Stimulated activated CD8-positive, alpha-beta memory T cell treated with anti-CD3 and anti-CD28 coated beads, Interleukin-2, amount 100 ng/mL, for 1 hour (primary cell): ENCODE data around the gene PLCB4.

Experiments used
- DNase-seq, 2 donors: peaks; one replicate each; pipeline ENCODE4 v3.0.0-alpha.2; 2020; ENCODE audit warnings: low read depth in 2 of 2

PLCB4 gene

GRCh38 chr20:9495701-9496100 lies 426.8 kb downstream of the PLCB4 start:
- no peak for DNase-seq

GRCh38 chr20:9496155-9496554 lies 427.3 kb downstream of the PLCB4 start:
- no peak for DNase-seq

DNA sequence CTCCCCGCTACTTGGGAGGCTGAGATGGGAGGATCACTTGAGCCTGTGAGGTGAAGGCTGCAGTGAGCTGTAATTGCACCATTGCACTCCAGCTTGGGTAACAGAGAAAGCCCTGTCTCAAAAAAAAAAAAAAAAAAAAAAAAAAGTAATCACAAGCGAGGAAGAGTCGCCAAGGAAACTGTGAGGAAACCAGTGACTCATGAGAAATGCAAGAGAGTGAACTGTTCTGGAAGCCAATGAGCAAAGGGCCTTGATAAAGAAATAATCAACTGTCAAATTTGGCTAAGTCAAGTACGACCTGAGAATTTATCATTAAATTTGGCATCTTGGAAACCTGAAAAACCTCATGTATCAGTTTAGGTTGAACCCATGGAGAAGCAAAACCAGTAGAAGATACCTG lies 429.4 kb downstream of the PLCB4 start:
- DNase-seq, result no peak

DNA sequence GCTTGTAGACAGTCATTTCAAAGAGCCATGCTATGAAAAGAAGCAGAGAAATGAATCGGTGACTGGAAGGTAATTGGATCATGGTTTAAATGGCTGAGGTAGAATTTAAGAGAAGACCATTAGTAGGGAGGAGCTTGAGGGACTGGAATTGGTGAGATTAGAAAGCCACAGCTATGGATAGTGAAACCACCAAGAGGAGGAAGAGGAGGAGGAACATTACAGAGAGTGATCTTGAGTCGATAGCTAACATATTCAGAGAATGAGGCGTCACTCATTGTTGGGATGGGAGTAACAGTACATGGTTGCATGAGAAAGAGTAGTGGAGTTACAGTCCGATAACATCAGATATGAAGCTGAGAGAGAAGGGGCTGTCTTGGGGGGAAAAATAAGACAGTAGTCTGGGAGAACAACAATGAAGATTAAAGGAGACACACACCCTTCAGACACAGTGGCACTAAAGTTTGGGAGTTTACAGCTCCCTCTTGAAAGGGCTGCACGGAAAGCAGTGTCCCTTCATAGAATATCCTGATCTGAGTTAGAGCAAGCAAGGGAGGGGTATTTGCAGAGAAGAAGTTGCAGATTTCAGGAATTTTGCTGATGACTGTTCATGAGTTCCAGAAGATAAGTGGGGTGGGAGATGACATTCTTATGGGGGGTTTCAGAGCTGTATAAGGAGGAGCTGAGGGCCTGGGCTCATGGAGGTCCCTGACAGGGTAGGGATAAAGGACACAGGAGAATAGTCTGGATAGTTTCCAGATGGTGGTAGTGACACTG lies 430.4 kb downstream of the PLCB4 start:
- no peak for DNase-seq

DNA sequence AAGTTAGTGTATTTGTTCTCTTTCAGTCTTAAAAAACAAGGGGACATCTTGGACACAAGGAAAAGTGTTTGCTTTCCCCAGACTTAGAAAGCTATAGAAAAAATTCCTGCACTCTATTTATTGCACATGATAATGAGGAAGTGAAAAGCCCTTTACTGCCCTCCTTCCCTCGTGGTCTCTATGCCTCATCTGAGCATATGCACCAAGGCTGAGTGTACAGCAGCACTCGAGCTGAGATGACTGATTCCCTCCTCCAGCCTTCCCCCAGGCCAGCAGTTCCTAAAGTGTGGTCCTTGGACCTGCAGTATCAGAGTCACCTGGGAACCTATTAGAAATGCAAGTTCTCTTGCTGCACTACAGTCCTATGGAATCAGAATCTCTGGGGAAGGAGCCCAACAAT lies 431.2 kb downstream of the PLCB4 start:
- no peak for DNase-seq

DNA sequence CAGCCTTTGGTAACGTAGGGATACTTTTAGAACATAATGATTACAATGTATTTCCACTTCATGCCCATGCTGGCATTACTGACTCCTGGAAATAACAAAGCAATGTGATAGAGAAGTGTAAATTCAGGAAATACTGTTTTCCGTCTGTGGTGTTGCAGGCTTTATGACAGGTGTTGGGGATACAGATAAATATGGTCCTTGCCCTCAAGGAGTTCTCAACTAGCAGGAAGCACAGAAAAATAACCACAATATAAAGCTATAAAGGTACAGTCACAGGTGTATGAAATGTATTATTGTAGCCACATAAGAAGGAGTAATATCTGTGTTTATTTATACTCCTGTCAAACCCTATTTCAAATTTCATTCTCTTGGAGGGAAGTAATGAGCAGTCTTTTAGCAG lies 432.6 kb downstream of the PLCB4 start:
- DNase-seq, result no peak

DNA sequence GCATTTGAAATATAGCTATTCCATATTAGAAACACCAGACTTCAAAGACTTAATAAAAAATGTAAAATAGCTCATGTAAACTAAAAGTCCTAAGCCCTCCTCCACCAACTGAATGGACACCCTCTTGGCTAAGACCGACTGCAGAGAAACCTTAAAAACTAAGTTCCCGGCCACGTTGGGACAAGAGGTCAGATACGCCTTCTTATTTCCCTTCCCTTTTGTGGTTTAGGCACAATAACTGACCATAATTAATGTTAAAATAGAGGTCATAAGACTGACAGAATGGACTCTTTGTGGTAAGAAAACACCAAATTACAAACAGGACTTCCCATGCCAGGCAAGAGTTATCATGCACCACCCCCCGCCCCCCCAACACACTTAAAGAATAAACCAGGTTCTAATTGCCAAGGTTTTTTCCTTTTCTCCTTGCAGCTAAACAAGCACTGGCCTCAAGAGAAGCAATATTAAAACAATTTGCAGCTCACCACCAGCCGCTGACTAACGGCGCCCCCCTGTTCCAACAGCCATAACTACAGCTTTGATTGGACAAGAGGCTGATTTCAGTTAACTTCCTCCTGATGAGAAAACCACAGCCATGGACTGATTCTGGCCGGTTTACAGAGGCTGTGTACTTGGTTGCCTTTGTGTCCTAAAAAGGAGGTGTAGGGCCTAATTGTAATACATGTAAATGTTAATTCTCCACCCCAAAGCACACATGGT lies 434.8 kb downstream of the PLCB4 start:
- DNase-seq, result no peak

DNA sequence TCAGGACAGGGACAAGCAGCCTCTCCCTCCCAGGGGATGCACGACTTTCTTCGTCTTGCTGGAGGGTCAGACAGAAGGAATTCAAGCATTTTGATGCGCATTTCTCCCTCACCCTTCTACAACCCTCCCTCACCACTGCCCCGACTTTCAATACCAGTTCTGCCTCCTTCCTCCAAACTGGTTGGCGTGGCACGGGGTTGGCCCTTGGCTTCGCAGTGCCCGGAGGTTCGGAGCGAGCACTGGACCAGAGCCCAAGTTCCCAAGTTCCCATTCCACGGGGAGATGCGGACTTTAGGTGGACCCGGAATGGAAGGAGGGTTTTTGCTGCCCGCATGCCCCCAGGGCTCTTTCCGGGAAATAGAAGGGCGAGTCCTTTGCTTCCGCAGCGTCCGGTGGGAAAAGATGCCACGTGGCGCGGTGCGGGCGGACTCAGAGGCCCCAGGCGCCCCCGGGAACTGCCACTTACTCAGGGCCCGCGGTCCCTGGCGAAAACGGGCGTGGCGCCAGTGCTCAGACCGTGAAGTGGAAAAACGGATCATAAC lies 437.5 kb downstream of the PLCB4 start:
- no peak for DNase-seq

- DNase-seq, result no peak
Observed at GRCh38 chr20:9506964-9507369, 438.1 kb downstream of the PLCB4 start.

GRCh38 chr20:9507544-9508239 lies 438.8 kb downstream of the PLCB4 start:
- DNase-seq, result no peak

- no peak for DNase-seq
Observed at GRCh38 chr20:9508240-9508661, 439.4 kb downstream of the PLCB4 start.

GRCh38 chr20:9508696-9509178 lies 439.9 kb downstream of the PLCB4 start:
- DNase-seq, result no peak

- no peak for DNase-seq
Observed at GRCh38 chr20:9509246-9509645, 440.4 kb downstream of the PLCB4 start.

DNA sequence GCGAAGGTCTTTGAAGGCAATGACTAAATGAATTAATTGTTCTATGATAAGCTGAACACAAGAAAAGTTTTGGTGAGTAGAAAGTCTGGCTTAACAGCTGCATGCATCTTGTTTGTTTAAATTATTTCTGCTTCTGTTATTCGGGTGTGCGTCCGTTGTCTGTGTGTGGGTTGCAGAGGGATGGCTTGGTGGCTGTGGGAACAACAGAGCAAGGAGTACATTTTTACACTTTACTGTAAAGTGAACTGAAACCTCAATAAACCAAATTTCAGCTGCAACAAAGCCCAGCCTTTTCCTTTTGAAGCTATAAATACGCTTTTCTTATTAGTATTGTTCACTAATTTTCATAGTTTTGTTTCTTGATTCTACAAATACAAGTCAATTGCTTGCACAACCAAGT lies 442.0 kb downstream of the PLCB4 start:
- no peak for DNase-seq

DNA sequence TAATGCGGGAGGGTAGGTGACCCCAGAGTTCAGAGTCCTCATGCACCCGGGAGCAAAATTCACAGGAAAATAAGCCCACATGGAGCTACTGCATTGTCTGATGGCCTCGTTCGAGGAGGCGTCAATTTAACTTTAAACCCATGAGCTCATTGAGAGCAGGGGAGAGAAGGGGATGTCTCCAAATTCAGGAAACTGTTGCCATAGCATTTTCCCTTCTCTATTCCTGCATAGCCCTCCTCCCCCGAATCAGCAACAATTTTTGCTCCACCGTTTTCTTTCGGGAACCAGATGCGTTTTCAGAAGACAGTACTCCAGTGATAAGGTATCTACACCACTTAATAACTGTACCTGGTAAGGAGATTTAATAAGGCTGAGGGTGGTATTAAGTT lies 445.2 kb downstream of the PLCB4 start:
- DNase-seq, result no peak

DNA sequence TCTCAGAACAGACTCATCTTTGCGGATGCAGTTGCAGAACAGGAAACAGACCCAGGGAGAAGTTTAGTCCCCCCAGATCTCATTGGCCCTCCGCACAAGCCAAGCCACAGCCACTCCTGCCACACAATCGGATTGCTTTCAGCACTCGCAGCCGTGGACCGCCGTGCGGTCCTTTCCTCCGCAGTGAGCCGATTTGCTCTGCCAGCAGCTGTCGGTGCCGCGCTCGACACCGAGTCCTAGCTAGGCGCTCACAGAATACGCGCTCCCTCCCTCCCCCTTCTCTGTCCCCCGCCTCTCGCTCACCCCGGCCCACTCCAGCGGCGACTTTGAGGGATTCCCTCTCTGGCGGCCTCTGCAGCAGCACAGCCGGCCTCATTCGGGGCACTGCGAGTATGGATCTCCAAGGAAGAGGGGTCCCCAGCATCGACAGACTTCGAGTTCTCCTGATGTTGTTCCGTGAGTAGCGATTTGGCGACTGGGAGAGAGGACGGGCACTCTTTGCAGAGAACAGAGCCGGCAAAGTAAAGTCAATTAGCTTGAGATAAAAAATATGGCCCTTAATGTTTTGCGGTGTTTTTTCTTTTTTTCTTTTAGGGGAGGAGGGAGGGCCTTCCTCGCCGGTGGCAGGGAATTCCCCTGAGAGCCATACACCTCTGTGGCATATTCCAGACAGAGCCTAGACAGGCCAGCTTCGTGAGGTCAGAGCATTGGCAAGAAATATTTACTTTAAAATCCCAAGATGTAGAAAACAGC lies 445.8 kb downstream of the PLCB4 start, which contains the start of gene LAMP5:
Gene LAMP5 (plus strand): TSS at position 130 of the 753 bp plus-strand sequence. CDS start 263 bp downstream, at position 393.
- no peak for DNase-seq

- no peak for DNase-seq
Observed at GRCh38 chr20:9515214-9515585, 446.3 kb downstream of the PLCB4 start.

- DNase-seq, result no peak
Observed at GRCh38 chr20:9515741-9516233, 446.9 kb downstream of the PLCB4 start.

DNA sequence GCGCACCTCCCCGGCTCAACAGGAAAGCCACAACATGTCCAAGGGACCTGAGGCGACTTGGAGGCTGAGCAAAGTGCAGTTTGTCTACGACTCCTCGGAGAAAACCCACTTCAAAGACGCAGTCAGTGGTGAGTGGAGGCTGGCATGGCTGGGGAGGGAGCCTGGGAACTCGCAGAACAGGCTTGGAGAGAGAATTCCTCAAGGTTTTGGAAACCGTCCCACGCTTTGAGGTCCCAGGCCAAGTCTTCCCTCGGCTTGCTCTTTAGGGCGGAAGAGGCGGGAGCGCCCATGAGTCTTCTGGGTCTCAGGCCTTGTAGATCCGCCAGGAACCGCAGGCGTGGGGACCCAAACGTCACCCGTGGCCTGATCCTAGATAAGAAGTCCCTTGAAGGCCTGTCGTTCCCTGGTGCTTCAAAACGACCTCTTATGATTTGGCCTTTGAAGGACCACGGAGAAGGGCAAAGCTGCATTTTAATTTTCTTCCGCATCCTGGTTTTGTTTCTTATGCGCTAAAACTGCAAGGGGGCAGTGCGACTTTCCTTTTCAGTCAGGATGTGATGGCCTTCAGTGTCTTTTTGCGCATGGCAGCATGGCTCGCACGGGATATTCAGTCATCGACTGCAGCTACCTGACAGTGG lies 447.5 kb downstream of the PLCB4 start:
- no peak for DNase-seq

GRCh38 chr20:9517297-9518162 lies 448.6 kb downstream of the PLCB4 start:
- no peak for DNase-seq
